Right cardiac atrium (tissue), 5 donors: ENCODE data around the gene FKBP4. TPM values are rescaled to one million over a fixed set of nuclear protein-coding genes. Genes with fewer than 3 reads are reported as not detected.

Experiments
- ATAC-seq, 2 donors: fragments of 200-7000 bp; cut with Tn5 transposase; one replicate each; pipeline versions ENCODE4 v1.8.0 to v1.9.1; 2020; ENCODE audit warnings: moderate library complexity in 2 of 2, mild to moderate bottlenecking in 1 of 2
- DNase-seq, 3 donors: peaks; one replicate each; pipeline ENCODE4 v3.0.0-alpha.2; 2020
- H3K27ac ChIP-seq: one replicate; pipeline ENCODE4 v1.5.1; 2013; ENCODE audit warnings: mild to moderate bottlenecking, low read length, control low read depth, moderate library complexity
- H3K27me3 ChIP-seq: one replicate; pipeline ENCODE4 v1.6.1; 2013; ENCODE audit not compliant: control insufficient read depth, insufficient read depth
- H3K4me1 ChIP-seq: one replicate; pipeline ENCODE4 v1.6.1; 2013; ENCODE audit warnings: low read length; ENCODE audit not compliant: control insufficient read depth, insufficient read depth
- H3K4me3 ChIP-seq: one replicate; pipeline ENCODE4 v1.5.1; 2013; ENCODE audit warnings: low read length, control low read depth
- H3K9me3 ChIP-seq: one replicate; pipeline ENCODE4 v1.6.1; 2013; ENCODE audit warnings: low read length; ENCODE audit not compliant: control insufficient read depth
- WGBS: extraction: QIAGEN DNeasy Blood & Tissue Kit; methylation state at CpG from one replicate; pipeline ENCODE4 v1.1.7; 2013; 5-methylcytosine and 5-hydroxymethylcytosine counted together
- intact Hi-C, 4 donors: fragments of 100-400 bp; cut with DNase I; formaldehyde crosslinking; loops; one replicate each; pipeline versions ENCODE4 v1.11.0 to v1.14.0; 2022 to 2023
- polyA plus RNA-seq: library from polyadenylated mRNA; stranded (reverse); fragments of 200-250 nt; gene quantifications from one replicate; pipeline ENCODE4 v1.2.3, GENCODE V29; 2013
- total RNA-seq, 4 donors: library from RNA; stranded (reverse); fragmentation: NEBNext Ultra II Directional; extraction: Animal tissue kit (Norgen Biotek cat#: 25700); gene quantifications; one replicate each; pipeline ENCODE4 v1.2.1, GENCODE V29; 2021
- donor health status: healthy with polysubstance abuse.
- donor health status: DM: no; HTN: yes; CAD: no.
- donor health status: DM: no; HTN: no; CAD: no.
- donor health status: DM: no; HTN: yes; CAD: no; lungs with severe emphysema.
- donor health status: DM: yes; HTN: yes; CAD: no.

Gene FKBP4
- total and polyA plus RNA-seq, 5 donors: 32.4 to 65.2 (median 51.5) TPM

GRCh38 chr12:2783936-2784600 is 10.7 kb upstream of the FKBP4 start:
- Histone ChIP-seq H3K27ac (no peak overlapping the region), H3K4me3 (no peak overlapping the region), H3K4me1 (no peaks in the 10 kb centered on the region), H3K9me3 (no peaks in the 10 kb centered on the region), H3K27me3 (no peaks in the 10 kb centered on the region)
- intact Hi-C loops: loop anchor here in 1 of 4 donors (5.0 kb wide), 1 partner anchor 42 kb away; no protein-coding TSS in a partner anchor
- ATAC-seq: peak; percentile 93 to 96
- peak; percentile 69 to 89 (median 88) for DNase-seq
- 11% methylated on average over 25 of the region's 25 CpGs for WGBS

GRCh38 chr12:2785017-2785416 is 9.8 kb upstream of the FKBP4 start:
- intact Hi-C loops: no loop called here
- WGBS: 74% methylated on average over 5 of the region's 5 CpGs

GRCh38 chr12:2791089-2791488 is 3.7 kb upstream of the FKBP4 start:
- WGBS: 80% methylated on average over 6 of the region's 6 CpGs
- intact Hi-C loops: no loop called here
- Histone ChIP-seq H3K27ac (no peak overlapping the region), H3K4me3 (no peak overlapping the region), H3K27me3 (no peaks in the 10 kb centered on the region), H3K9me3 (no peaks in the 10 kb centered on the region), H3K4me1 (no peaks in the 10 kb centered on the region)
- DNase-seq (no peak), ATAC-seq (no peak)

More at GRCh38 chr12:2785017-2785416, 9.8 kb upstream of the FKBP4 start:
- ATAC-seq (no peak), DNase-seq (no peak)
- Histone ChIP-seq H3K27ac (no peak overlapping the region), H3K4me1 (no peaks in the 10 kb centered on the region), H3K27me3 (no peaks in the 10 kb centered on the region), H3K9me3 (no peaks in the 10 kb centered on the region), H3K4me3 (no peak overlapping the region)

GRCh38 chr12:2792671-2793500 is 1.9 kb upstream of the FKBP4 start:
- no peak overlapping the region for H3K4me3 ChIP-seq
- intact Hi-C loops: no loop called here
- DNase-seq (peak in 1 of 3 donors; percentile 45), ATAC-seq (no peak)
- H3K27me3 ChIP-seq: no peaks in the 10 kb centered on the region
- no peak overlapping the region for H3K27ac ChIP-seq
- H3K9me3 ChIP-seq: no peaks in the 10 kb centered on the region
- 76% methylated on average over 25 of the region's 25 CpGs for WGBS
- H3K4me1 ChIP-seq: peaks cover 12% of the 10 kb centered on the region

- Histone ChIP-seq H3K27me3 (no peaks in the 10 kb centered on the region), H3K4me1 (peaks cover 14% of the 10 kb centered on the region), H3K27ac (no peak overlapping the region), H3K9me3 (no peaks in the 10 kb centered on the region), H3K4me3 (no peak overlapping the region)
- peak in 1 of 3 donors; percentile 50 for DNase-seq
- intact Hi-C loops: no loop called here
- no peak for ATAC-seq
- WGBS: 93% methylated on average over 21 of the region's 21 CpGs
Observed at GRCh38 chr12:2793561-2793960, 1.2 kb upstream of the FKBP4 start.

GRCh38 chr12:2794191-2794735 is 507 bp upstream of the FKBP4 start:
- H3K4me1 ChIP-seq: peaks cover 14% of the 10 kb centered on the region
- ATAC-seq (peak; percentile 27 to 34), DNase-seq (peak in 1 of 3 donors; percentile 68)
- H3K4me3 ChIP-seq: peak overlapping the region; percentile 99
- H3K27me3 ChIP-seq: no peaks in the 10 kb centered on the region
- no peaks in the 10 kb centered on the region for H3K9me3 ChIP-seq
- intact Hi-C loops: no loop called here
- H3K27ac ChIP-seq: no peak overlapping the region
- 5% methylated on average over 49 of the region's 49 CpGs for WGBS

GRCh38 chr12:2795291-2796186 is 769 bp downstream of the FKBP4 start:
- peak; percentile 84 to 94 (median 93) for DNase-seq
- Histone ChIP-seq H3K9me3 (no peaks in the 10 kb centered on the region), H3K27me3 (no peaks in the 10 kb centered on the region), H3K27ac (peak overlapping the region; percentile 81), H3K4me1 (peaks cover 14% of the 10 kb centered on the region), H3K4me3 (peak overlapping the region; percentile 99)
- intact Hi-C loops: no loop called here
- ATAC-seq: peak; percentile 87 to 91
- WGBS: under 1% methylated on average over 110 of the region's 111 CpGs

DNA sequence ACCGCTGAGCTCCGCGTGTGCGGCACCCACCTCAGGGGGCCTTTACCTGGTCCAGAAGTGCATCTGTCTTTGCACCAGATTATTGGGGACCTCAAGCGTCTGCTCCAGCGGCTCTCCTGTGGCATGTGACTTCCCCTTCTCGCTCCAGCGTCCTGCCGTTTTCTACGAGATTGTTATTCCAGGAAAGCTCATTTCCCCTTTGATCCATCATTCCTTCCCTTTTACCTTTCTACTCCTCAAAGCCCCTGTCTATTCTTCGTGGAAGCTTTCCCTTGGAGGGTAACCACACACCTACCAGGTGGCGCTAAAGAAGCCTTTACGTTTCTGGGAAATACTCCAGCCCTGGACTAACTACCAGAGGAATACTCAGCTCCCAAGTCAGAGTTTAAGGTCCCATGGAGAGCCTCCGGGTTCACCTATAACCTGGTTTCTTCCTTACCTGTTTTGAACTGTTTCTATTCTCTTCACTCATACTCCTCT is 1.5 kb downstream of the FKBP4 start:
- Histone ChIP-seq H3K27me3 (no peaks in the 10 kb centered on the region), H3K27ac (peak overlapping the region; percentile 71), H3K4me1 (peaks cover 15% of the 10 kb centered on the region), H3K4me3 (peak overlapping the region; percentile 99), H3K9me3 (no peaks in the 10 kb centered on the region)
- no peak for ATAC-seq
- no peak for DNase-seq
- WGBS: 7% methylated on average over 14 of the region's 14 CpGs
- intact Hi-C loops: no loop called here

DNA sequence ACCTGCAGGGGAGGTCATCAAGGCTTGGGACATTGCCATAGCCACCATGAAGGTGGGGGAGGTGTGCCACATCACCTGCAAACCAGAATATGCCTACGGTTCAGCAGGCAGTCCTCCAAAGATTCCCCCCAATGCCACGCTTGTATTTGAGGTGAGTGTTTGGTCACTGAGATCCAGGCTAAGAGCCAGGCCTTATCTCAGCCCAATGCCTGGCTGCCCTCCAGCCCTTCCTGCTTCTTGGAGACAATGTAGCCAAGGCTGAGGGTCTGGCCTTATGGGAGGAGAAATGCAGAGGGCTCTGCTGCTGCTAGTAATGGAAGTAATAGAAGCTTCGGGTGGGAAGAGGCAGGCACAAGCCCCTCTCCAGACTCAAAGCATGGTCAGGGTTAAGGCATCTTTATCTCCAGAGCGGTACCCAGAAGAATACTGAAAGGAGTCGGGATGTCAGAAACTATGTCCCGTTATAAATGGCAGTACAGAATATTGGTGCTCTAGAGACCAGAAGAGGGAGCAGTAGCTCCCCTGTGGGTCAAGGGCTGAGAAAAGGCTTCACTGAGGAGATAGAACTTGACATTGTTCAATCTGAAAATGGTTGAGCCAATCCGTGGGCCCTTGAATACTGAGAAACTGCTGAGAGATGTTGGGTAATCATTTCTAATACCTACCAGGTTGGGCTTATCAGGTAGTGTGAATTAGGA is 3.1 kb downstream of the FKBP4 start:
- H3K4me3 ChIP-seq: no peak overlapping the region
- H3K9me3 ChIP-seq: no peaks in the 10 kb centered on the region
- ATAC-seq (peak in 1 of 2 donors; percentile 42), DNase-seq (peak; percentile 67 to 88 (median 83))
- intact Hi-C loops: no loop called here
- no peaks in the 10 kb centered on the region for H3K27me3 ChIP-seq
- peak overlapping the region; percentile 9 for H3K27ac ChIP-seq
- H3K4me1 ChIP-seq: peaks cover 17% of the 10 kb centered on the region
- WGBS: 44% methylated on average over 7 of the region's 7 CpGs

- Histone ChIP-seq H3K4me3 (no peak overlapping the region), H3K27me3 (no peaks in the 10 kb centered on the region), H3K27ac (no peak overlapping the region), H3K9me3 (no peaks in the 10 kb centered on the region), H3K4me1 (peaks cover 17% of the 10 kb centered on the region)
- intact Hi-C loops: no loop called here
- ATAC-seq (no peak), DNase-seq (no peak)
- 92% methylated on average over 3 of the region's 3 CpGs for WGBS
Observed at GRCh38 chr12:2800046-2800570, 5.3 kb downstream of the FKBP4 start.
